HepG2 (cell line): ENCODE data around the gene CREBZF. TPM values are rescaled to one million over a fixed set of nuclear protein-coding genes. Genes with fewer than 3 reads are reported as not detected.

Source experiments
- ISL2 ChIP-seq: sonication (generic); formaldehyde crosslinking; IDR thresholded peaks from 2 replicates; pipeline ENCODE4 v1.5.0; 2020; ENCODE audit warnings: missing genetic modification reagents
- MEF2D ChIP-seq: sonication (generic); formaldehyde crosslinking; IDR thresholded peaks from 2 replicates; pipeline ENCODE4 v1.5.1; 2020; ENCODE audit warnings: mild to moderate bottlenecking, missing genetic modification reagents
- ONECUT2 ChIP-seq: sonication (generic); formaldehyde crosslinking; IDR thresholded peaks from 2 replicates; pipeline ENCODE4 v1.4.0; 2020; ENCODE audit warnings: missing genetic modification reagents
- POGZ ChIP-seq: sonication (generic); formaldehyde crosslinking; IDR thresholded peaks from 2 replicates; pipeline ENCODE4 v1.4.0; 2020; ENCODE audit warnings: mild to moderate bottlenecking, missing genetic modification reagents
- RARA ChIP-seq: IDR thresholded peaks from 2 replicates; pipeline ENCODE4 v1.6.1; 2016; ENCODE audit warnings: missing genetic modification reagents, missing compliant biosample characterization
- TCF7 ChIP-seq: sonication (generic); IDR thresholded peaks from 2 replicates; pipeline ENCODE4 v1.6.1; 2016; ENCODE audit warnings: antibody characterized with exemption, low read depth
- ZFP37 ChIP-seq: sonication (generic); formaldehyde crosslinking; IDR thresholded peaks from 2 replicates; pipeline ENCODE4 v1.4.0; 2020; ENCODE audit warnings: missing genetic modification reagents, borderline replicate concordance
- ZNF138 ChIP-seq: sonication (generic); formaldehyde crosslinking; IDR thresholded peaks from 2 replicates; pipeline ENCODE4 v1.5.0; 2020; ENCODE audit warnings: mild to moderate bottlenecking, low read depth, missing genetic modification reagents
- ZNF563 ChIP-seq: sonication (generic); formaldehyde crosslinking; IDR thresholded peaks from 2 replicates; pipeline ENCODE4 v1.8.0; 2022; ENCODE audit warnings: mild to moderate bottlenecking, moderate library complexity, missing genetic modification reagents
- ZNF883 ChIP-seq: sonication (generic); formaldehyde crosslinking; IDR thresholded peaks from 2 replicates; pipeline ENCODE4 v1.5.1; 2020; ENCODE audit warnings: mild to moderate bottlenecking, missing genetic modification reagents; ENCODE audit errors: not compliant biosample characterization
- polyA plus RNA-seq, 8 experiments: library from polyadenylated mRNA; depleted of rRNA in 3 of 8; stranded (reverse) in 7 of 8; unstranded in 1 of 8; fragments of >200 nt; fragmentation: Illumina TruSeq in 4 of 8; extraction: Trizol in 4 of 8; gene quantifications; 2 replicates each; pipeline versions ENCODE4 v1.2.1 to v1.2.3, GENCODE V29; 2011 to 2016; ENCODE audit warnings: low read depth in 4 of 8, missing spikeins in 1 of 8, mixed read lengths in 1 of 8; ENCODE audit not compliant: insufficient read depth in 1 of 8
- total RNA-seq, 5 experiments: library from RNA; depleted of rRNA; stranded (reverse); fragments of >200 nt; fragmentation: Illumina TruSeq; extraction: Trizol; gene quantifications; 2 replicates each; pipeline ENCODE4 v1.2.3, GENCODE V29; 2016; ENCODE audit warnings: low read depth in 1 of 5
- TF ChIP-seq, protein P1 (sequence below): sonication (generic); formaldehyde crosslinking; IDR thresholded peaks from 2 replicates; pipeline ENCODE4 v1.5.0; 2020; ENCODE audit warnings: mild to moderate bottlenecking, missing genetic modification reagents, borderline replicate concordance
- TF ChIP-seq, protein P2 (sequence below): sonication (generic); formaldehyde crosslinking; IDR thresholded peaks from 2 replicates; pipeline ENCODE4 v1.8.0; 2022; ENCODE audit warnings: mild to moderate bottlenecking, missing genetic modification reagents, moderate library complexity

Gene CREBZF
- total and polyA plus RNA-seq, 2 of the 13 experiments (the other 11 are each of a cell fraction or from before 2014, with no cell fraction given): 30.6 to 43.1 TPM

DNA sequence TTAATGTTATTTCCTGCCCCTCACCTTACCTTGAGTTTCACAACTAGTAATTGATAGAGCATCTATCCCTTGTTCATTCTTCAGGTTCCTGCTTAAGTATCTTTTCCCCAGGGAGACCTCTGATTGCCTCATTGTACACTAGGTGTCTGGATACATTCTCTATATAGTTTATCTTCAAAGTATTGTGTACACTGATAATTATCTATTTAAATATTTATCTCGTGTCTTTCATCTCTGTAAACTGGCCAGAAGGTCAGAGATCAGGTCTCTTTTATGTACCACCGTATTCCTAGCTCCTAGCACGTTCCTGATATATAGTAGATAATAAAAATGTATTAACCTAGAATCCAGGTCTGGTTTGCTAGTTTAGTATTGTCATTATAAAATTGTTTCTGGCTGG lies 30.2 kb downstream of the CREBZF start (continued):
- TF ChIP-seq MEF2D (CRISPR knock-in tag): no peak
- no peak for TF ChIP-seq ONECUT2
- TF ChIP-seq ZNF563 (CRISPR knock-in tag): no peak
- TF ChIP-seq RARA: 0 out of 2 replicates have a peak, but pooled peaks have one; percentile 21
- TF ChIP-seq, protein P1, sequence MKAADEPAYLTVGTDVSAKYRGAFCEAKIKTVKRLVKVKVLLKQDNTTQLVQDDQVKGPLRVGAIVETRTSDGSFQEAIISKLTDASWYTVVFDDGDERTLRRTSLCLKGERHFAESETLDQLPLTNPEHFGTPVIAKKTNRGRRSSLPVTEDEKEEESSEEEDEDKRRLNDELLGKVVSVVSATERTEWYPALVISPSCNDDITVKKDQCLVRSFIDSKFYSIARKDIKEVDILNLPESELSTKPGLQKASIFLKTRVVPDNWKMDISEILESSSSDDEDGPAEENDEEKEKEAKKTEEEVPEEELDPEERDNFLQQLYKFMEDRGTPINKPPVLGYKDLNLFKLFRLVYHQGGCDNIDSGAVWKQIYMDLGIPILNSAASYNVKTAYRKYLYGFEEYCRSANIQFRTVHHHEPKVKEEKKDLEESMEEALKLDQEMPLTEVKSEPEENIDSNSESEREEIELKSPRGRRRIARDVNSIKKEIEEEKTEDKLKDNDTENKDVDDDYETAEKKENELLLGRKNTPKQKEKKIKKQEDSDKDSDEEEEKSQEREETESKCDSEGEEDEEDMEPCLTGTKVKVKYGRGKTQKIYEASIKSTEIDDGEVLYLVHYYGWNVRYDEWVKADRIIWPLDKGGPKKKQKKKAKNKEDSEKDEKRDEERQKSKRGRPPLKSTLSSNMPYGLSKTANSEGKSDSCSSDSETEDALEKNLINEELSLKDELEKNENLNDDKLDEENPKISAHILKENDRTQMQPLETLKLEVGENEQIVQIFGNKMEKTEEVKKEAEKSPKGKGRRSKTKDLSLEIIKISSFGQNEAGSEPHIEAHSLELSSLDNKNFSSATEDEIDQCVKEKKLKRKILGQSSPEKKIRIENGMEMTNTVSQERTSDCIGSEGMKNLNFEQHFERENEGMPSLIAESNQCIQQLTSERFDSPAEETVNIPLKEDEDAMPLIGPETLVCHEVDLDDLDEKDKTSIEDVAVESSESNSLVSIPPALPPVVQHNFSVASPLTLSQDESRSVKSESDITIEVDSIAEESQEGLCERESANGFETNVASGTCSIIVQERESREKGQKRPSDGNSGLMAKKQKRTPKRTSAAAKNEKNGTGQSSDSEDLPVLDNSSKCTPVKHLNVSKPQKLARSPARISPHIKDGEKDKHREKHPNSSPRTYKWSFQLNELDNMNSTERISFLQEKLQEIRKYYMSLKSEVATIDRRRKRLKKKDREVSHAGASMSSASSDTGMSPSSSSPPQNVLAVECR: no peak
- TF ChIP-seq ZNF138 (CRISPR knock-in tag): no peak
- no peak for TF ChIP-seq POGZ (CRISPR knock-in tag)
- TF ChIP-seq, protein P2, sequence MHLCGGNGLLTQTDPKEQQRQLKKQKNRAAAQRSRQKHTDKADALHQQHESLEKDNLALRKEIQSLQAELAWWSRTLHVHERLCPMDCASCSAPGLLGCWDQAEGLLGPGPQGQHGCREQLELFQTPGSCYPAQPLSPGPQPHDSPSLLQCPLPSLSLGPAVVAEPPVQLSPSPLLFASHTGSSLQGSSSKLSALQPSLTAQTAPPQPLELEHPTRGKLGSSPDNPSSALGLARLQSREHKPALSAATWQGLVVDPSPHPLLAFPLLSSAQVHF: no peak
- TF ChIP-seq ZFP37 (CRISPR knock-in tag): no peak
- TF ChIP-seq ZNF883: no peak
- peak; percentile 48; the same call in 1 of the 2 replicates for TF ChIP-seq TCF7
- TF ChIP-seq ISL2: peak; percentile 61; the same call in 1 of the 2 replicates
